ENCODE measurements around the gene CEP295NL. TPM values are rescaled to one million over a fixed set of nuclear protein-coding genes. Genes with fewer than 3 reads are reported as not detected.

Gene CEP295NL
- total and polyA plus RNA-seq, 2 of the 13 experiments (the other 11 are each of a cell fraction or from before 2014, with no cell fraction given): not detected

DNA sequence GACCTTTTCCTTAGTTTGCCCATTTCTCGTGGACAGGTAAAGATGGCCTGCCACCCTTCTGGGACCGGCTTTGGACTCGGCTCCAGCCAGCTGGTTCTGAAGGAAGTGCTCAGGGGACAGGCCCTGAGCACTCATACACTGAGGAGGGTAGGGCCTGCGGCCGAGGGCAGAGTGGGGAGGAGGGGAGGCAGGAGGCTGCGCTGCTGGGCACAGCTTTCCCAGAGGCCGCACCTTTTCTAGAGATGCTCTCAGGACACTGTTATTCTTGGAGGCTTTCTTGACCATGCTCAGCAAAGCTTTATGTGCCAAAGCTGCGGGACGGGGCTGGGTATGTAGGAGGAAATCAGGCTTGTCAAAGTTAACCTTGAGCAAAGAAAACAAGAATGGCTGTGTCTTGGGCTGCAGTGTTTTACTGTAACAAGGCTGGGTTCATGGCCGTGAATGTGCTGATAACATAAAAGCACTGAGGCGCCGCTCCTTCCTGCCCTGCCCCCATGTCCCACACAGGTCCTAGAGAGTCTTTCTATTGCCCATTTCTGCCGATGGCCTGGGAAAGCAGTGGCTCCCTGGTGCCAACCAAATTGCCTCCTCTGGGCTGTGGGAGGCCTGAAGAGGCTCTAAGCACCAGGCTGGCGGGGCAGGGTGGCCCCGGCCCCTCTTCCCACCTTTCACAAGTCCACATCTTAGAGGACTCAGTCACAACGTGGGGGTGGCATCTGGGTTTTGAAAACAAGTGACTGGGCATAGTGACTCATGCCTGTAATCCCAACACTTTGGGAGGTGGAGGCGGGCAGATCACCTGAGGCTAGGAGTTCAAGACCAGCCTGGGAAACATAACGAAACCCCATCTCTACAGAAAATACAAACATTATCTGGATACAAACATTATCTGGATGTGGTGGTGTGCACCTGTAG, 44.5 kb upstream of the CEP295NL start (continued):
- TF ChIP-seq, protein P1, sequence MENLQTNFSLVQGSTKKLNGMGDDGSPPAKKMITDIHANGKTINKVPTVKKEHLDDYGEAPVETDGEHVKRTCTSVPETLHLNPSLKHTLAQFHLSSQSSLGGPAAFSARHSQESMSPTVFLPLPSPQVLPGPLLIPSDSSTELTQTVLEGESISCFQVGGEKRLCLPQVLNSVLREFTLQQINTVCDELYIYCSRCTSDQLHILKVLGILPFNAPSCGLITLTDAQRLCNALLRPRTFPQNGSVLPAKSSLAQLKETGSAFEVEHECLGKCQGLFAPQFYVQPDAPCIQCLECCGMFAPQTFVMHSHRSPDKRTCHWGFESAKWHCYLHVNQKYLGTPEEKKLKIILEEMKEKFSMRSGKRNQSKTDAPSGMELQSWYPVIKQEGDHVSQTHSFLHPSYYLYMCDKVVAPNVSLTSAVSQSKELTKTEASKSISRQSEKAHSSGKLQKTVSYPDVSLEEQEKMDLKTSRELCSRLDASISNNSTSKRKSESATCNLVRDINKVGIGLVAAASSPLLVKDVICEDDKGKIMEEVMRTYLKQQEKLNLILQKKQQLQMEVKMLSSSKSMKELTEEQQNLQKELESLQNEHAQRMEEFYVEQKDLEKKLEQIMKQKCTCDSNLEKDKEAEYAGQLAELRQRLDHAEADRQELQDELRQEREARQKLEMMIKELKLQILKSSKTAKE (CRISPR knock-in tag; IDR thresholded peaks at IDR 0.05; ENCODE audit: borderline replicate concordance): peak; percentile 81
- no peak for TF ChIP-seq ZNF788 (CRISPR knock-in tag; IDR thresholded peaks at IDR 0.05; ENCODE audit: borderline replicate concordance)
- peak; percentile 70; the same call in 1 of the 2 replicates for TF ChIP-seq FOXP4 (CRISPR knock-in tag; IDR thresholded peaks at IDR 0.05)
- peak; percentile 83 for TF ChIP-seq NCOA2 (CRISPR knock-in tag; IDR thresholded peaks at IDR 0.05)
- TF ChIP-seq ZNF557 (CRISPR knock-in tag; IDR thresholded peaks at IDR 0.05): 0 out of 2 replicates have a peak, but pooled peaks have one; percentile 56
- 0 out of 2 replicates have a peak, but pooled peaks have one; percentile 36 for TF ChIP-seq HOXD1 (CRISPR knock-in tag; IDR thresholded peaks at IDR 0.05)
- TF ChIP-seq KDM3A (CRISPR knock-in tag; IDR thresholded peaks at IDR 0.05; ENCODE audit: low read depth): 0 out of 2 replicates have a peak, but pooled peaks have one; percentile 36
- TF ChIP-seq TCF7 (IDR thresholded peaks at IDR 0.05; ENCODE audit: low read depth): peak; percentile 84

Data from HepG2 (cell line).